ENCODE results near the gene ADSS1. TPM values are rescaled to one million over a fixed set of nuclear protein-coding genes. Genes with fewer than 3 reads are reported as not detected.

Gene ADSS1
- total RNA-seq, 1 experiment from 2014 or later: 9.9 TPM

GRCh38 chr14:104746934-104747481 lies 23.0 kb downstream of the ADSS1 start:
- Histone ChIP-seq H3K27me3 (ENCODE audit: insufficient read depth, low read length) (no peaks in the 10 kb centered on the region), H3K9me3 (ENCODE audit: control insufficient read depth in 1 of 2, insufficient read depth in 1 of 2, low read depth in 1 of 2, low read length in 2 of 2) (no peaks in the 10 kb centered on the region), H3K9ac (ENCODE audit: low read length) (no peak overlapping the region), H3K4me3 (replicated peaks in 1 of 2; ENCODE audit: low read depth in 1 of 2, low read length in 2 of 2) (no peak overlapping the region), H3K36me3 (ENCODE audit: control insufficient read depth in 1 of 2, insufficient read depth in 2 of 2, low read length in 2 of 2) (no peaks in the 10 kb centered on the region), H2AFZ (ENCODE audit: low read depth, low read length, poor library complexity, severe bottlenecking) (no peak overlapping the region), H4K20me1 (ENCODE audit: insufficient read depth) (no peaks in the 10 kb centered on the region), H3K79me2 (ENCODE audit: insufficient read depth, low read length) (no peaks in the 10 kb centered on the region), H3K4me1 (ENCODE audit: control insufficient read depth in 1 of 2, insufficient read depth in 2 of 2, low read length in 2 of 2) (peaks cover 11 to 18% of the 10 kb centered on the region in 2 experiments), H3K27ac (ENCODE audit: low read depth, low read length) (no peak overlapping the region), H3K9me2 (ENCODE audit: insufficient read depth) (no peaks in the 10 kb centered on the region), H3K4me2 (ENCODE audit: low read length) (no peak overlapping the region)
- intact Hi-C loops (cut with micrococcal nuclease): no loop called here
- ATAC-seq (no peak), DNase-seq (ENCODE audit: low read depth, low spot score) (no peak)
- ChIA-PET POLR2A (no interaction called here), RAD21 (ENCODE audit: low non-redundant PET in 1 of 2, low total read pairs in 2 of 2, uncharacterized antibody in 2 of 2, unreplicated experiment in 2 of 2) (no interaction called here), CTCF (no interaction called here)
- no TSS peak for BruUV-seq (replicated peaks)
- no peak for TF ChIP-seq JUND (IDR thresholded peaks at IDR 0.05)
- no peak for TF ChIP-seq SRF (IDR thresholded peaks at IDR 0.05; ENCODE audit: low read depth)
- no peak for TF ChIP-seq EGR1 (IDR thresholded peaks at IDR 0.05; ENCODE audit: low read depth)
- TF ChIP-seq ZNF274 (IDR thresholded peaks at IDR 0.05; ENCODE audit: low read depth, low read length): no peak
- TF ChIP-seq POLR2A (IDR thresholded peaks at IDR 0.05; ENCODE audit: borderline replicate concordance, extremely low read depth, insufficient read depth, insufficient read length): no peak
- no peak for TF ChIP-seq ATF3 (IDR thresholded peaks at IDR 0.05)
- TF ChIP-seq EZH2 (IDR thresholded peaks at IDR 0.05): no peak
- TF ChIP-seq CBX3 (IDR thresholded peaks at IDR 0.05; ENCODE audit: low read depth): no peak
- TF ChIP-seq RAD21 (IDR thresholded peaks at IDR 0.05; ENCODE audit: low read depth): no peak
- TF ChIP-seq MAX (IDR thresholded peaks at IDR 0.05): no peak
- no peak for TF ChIP-seq ELF1 (IDR thresholded peaks at IDR 0.05; ENCODE audit: borderline replicate concordance, low read depth)
- no peak for TF ChIP-seq CTCF (IDR thresholded peaks at IDR 0.05 in 2 of 3, conservative IDR thresholded peaks at IDR 0.05 in 1 of 3; ENCODE audit: borderline replicate concordance in 1 of 3, insufficient read depth in 1 of 3, low read depth in 2 of 3, low read length in 2 of 3)
- TF ChIP-seq TCF7L2 (IDR thresholded peaks at IDR 0.05; ENCODE audit: borderline replicate concordance, extremely low read depth, insufficient read depth, insufficient read length): no peak
- no peak for TF ChIP-seq CEBPB (IDR thresholded peaks at IDR 0.05; ENCODE audit: low read depth)
- TF ChIP-seq FOSL1 (IDR thresholded peaks at IDR 0.05; ENCODE audit: low read depth): no peak
